ENCODE data around the gene RNF43.

DNA sequence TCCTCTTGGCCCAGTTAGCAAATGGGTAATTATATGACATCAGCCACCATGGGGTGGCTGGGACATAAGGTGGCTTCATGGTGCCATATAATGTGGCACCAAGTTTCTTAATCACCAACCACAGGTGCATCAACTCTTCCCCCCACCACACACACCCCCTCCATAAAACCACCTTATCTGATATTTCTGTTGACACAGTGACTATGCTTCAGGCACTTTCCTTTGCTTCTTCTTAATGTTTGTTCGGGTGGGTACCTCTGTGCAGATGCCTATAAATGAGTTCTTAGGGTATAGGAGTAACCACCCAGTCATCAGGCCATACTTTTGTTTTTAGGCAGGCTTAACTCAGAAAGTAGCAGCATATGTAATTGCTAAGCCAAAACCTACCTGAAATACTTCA, 29.5 kb downstream of the RNF43 start:
- no peak for TF ChIP-seq POLR2AphosphoS5 (IDR thresholded peaks at IDR 0.05; ENCODE audit: low read depth, low read length)
- TF ChIP-seq, protein P1, sequence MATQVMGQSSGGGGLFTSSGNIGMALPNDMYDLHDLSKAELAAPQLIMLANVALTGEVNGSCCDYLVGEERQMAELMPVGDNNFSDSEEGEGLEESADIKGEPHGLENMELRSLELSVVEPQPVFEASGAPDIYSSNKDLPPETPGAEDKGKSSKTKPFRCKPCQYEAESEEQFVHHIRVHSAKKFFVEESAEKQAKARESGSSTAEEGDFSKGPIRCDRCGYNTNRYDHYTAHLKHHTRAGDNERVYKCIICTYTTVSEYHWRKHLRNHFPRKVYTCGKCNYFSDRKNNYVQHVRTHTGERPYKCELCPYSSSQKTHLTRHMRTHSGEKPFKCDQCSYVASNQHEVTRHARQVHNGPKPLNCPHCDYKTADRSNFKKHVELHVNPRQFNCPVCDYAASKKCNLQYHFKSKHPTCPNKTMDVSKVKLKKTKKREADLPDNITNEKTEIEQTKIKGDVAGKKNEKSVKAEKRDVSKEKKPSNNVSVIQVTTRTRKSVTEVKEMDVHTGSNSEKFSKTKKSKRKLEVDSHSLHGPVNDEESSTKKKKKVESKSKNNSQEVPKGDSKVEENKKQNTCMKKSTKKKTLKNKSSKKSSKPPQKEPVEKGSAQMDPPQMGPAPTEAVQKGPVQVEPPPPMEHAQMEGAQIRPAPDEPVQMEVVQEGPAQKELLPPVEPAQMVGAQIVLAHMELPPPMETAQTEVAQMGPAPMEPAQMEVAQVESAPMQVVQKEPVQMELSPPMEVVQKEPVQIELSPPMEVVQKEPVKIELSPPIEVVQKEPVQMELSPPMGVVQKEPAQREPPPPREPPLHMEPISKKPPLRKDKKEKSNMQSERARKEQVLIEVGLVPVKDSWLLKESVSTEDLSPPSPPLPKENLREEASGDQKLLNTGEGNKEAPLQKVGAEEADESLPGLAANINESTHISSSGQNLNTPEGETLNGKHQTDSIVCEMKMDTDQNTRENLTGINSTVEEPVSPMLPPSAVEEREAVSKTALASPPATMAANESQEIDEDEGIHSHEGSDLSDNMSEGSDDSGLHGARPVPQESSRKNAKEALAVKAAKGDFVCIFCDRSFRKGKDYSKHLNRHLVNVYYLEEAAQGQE (IDR thresholded peaks at IDR 0.05; ENCODE audit: insufficient read depth in 1 of 2, low read depth in 2 of 2, low read length in 2 of 2) = no peak
- TF ChIP-seq TAF1 (IDR thresholded peaks at IDR 0.05; ENCODE audit: borderline replicate concordance, insufficient read depth, low read length) = no peak
- TF ChIP-seq FOXP2 (optimal IDR thresholded peaks at IDR 0.05; ENCODE audit: borderline replicate concordance, extremely low read depth, extremely low read length, insufficient read depth) = no peak
- no peak for TF ChIP-seq SIN3A (IDR thresholded peaks at IDR 0.05; ENCODE audit: borderline replicate concordance, insufficient read depth, low read length)

All from PFSK-1 (cell line).